Activated naive CD8-positive, alpha-beta T cell treated with anti-CD3 and anti-CD28 coated beads, Interleukin-2, amount 10 ng/mL, durations not matched to agents 7 days and 5 days (primary cell): ENCODE results near the gene ZNF426. TPM values are rescaled to one million over a fixed set of nuclear protein-coding genes. Genes with fewer than 3 reads are reported as not detected.
"Not testable (repeated sequence)": the region's sequence is repeated elsewhere in the genome, so short reads cannot be mapped to it uniquely, and the experiment has no call there.

Experiments
- ATAC-seq: fragments of 150-1000 bp; cut with Tn5 transposase; one replicate; pipeline ENCODE4 v1.10.0; 2021; ENCODE audit warnings: low read depth, moderate library complexity
- POLR2A ChIA-PET: fragments of 350-600 bp; sonication (Branson Sonifier 250); formaldehyde crosslinking; loops from one replicate; lab custom pipeline; 2021; ENCODE audit warnings: antibody characterized with exemption; lab: Charles Lee
- DNase-seq: peaks from one replicate; pipeline ENCODE4 v3.0.0; 2021
- H3K27ac Mint-ChIP-seq: one replicate; pipeline ENCODE4 v1.8.0; 2022; ENCODE audit warnings: mild to moderate bottlenecking, mixed read lengths
- H3K27me3 Mint-ChIP-seq: one replicate; pipeline ENCODE4 v1.8.0; 2022; ENCODE audit warnings: mild to moderate bottlenecking, moderate library complexity, mixed read lengths
- H3K36me3 Mint-ChIP-seq: one replicate; pipeline ENCODE4 v1.8.0; 2021; ENCODE audit warnings: mild to moderate bottlenecking, mixed read lengths
- H3K4me1 Mint-ChIP-seq: one replicate; pipeline ENCODE4 v1.8.0; 2021; ENCODE audit warnings: mixed read lengths
- H3K4me3 Mint-ChIP-seq: one replicate; pipeline ENCODE4 v1.8.0; 2022; ENCODE audit warnings: mild to moderate bottlenecking, moderate library complexity, mixed read lengths
- H3K9me3 Mint-ChIP-seq: one replicate; pipeline ENCODE4 v1.8.0; 2021; ENCODE audit warnings: mixed read lengths
- total RNA-seq, 2 experiments: library from RNA; stranded (reverse); gene quantifications; one replicate each; pipeline ENCODE4 v1.2.3, GENCODE V29; 2021

ZNF426 gene
- total RNA-seq, 2 experiments from 2014 or later: 19.1 to 19.8 TPM

- H3K36me3 Mint-ChIP-seq: peaks cover 39% of the 10 kb centered on the region
- H3K4me1 Mint-ChIP-seq, H3K27me3 Mint-ChIP-seq, DNase-seq, POLR2A ChIA-PET, ATAC-seq: not testable (repeated sequence)
- peak overlapping the region; percentile 99 for H3K27ac Mint-ChIP-seq
- peak overlapping the region; percentile 41 for H3K4me3 Mint-ChIP-seq
- H3K9me3 Mint-ChIP-seq: peaks cover 27% of the 10 kb centered on the region
Observed at GRCh38 chr19:9539921-9540320, 1.5 kb upstream of the ZNF426 start.

GRCh38 chr19:9539201-9539600 lies 756 bp upstream of the ZNF426 start:
- H3K36me3 Mint-ChIP-seq: peaks cover 46% of the 10 kb centered on the region
- H3K9me3 Mint-ChIP-seq: peaks cover 29% of the 10 kb centered on the region
- H3K27me3 Mint-ChIP-seq, ATAC-seq, DNase-seq, H3K4me1 Mint-ChIP-seq, POLR2A ChIA-PET: not testable (repeated sequence)
- H3K27ac Mint-ChIP-seq: peak overlapping the region; percentile 99
- peak overlapping the region; percentile 92 for H3K4me3 Mint-ChIP-seq

DNA sequence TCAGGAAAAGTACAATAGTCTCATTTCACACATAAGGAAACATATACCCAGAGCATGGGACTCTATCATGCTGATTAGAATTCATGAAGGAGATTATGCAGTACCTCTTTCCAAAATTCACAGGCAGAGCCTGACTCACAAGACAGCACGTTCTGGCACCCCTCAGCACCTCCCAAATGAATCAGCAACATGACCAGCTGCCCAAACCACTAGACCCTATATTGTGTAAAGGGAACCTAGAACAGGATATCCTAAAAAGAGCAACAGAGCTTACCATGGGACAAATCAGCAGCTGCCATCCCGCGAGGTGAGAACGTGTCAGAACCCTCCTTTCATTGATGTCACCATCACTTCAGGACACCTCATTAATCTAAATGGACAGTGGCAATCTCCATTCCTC lies 2.5 kb downstream of the ZNF426 start:
- POLR2A ChIA-PET: interaction anchor here (0.7 kb wide), 1 partner anchor 252 kb away, joined by 3 read pairs; no protein-coding TSS in a partner anchor
- H3K27ac Mint-ChIP-seq: no peak overlapping the region
- H3K4me1 Mint-ChIP-seq: peaks cover 7% of the 10 kb centered on the region
- peaks cover 40% of the 10 kb centered on the region for H3K9me3 Mint-ChIP-seq
- no peak overlapping the region for H3K4me3 Mint-ChIP-seq
- DNase-seq (no peak), ATAC-seq (no peak)
- H3K27me3 Mint-ChIP-seq: no peaks in the 10 kb centered on the region
- peaks cover 74% of the 10 kb centered on the region for H3K36me3 Mint-ChIP-seq

- POLR2A ChIA-PET: no interaction called here
- no peak for ATAC-seq
- H3K4me3 Mint-ChIP-seq: no peak overlapping the region
- no peak overlapping the region for H3K27ac Mint-ChIP-seq
- no peaks in the 10 kb centered on the region for H3K4me1 Mint-ChIP-seq
- H3K9me3 Mint-ChIP-seq: peaks cover 46% of the 10 kb centered on the region
- no peaks in the 10 kb centered on the region for H3K27me3 Mint-ChIP-seq
- peaks cover 91% of the 10 kb centered on the region for H3K36me3 Mint-ChIP-seq
- DNase-seq: no peak
Observed at GRCh38 chr19:9531933-9532332, 6.5 kb downstream of the ZNF426 start.

DNA sequence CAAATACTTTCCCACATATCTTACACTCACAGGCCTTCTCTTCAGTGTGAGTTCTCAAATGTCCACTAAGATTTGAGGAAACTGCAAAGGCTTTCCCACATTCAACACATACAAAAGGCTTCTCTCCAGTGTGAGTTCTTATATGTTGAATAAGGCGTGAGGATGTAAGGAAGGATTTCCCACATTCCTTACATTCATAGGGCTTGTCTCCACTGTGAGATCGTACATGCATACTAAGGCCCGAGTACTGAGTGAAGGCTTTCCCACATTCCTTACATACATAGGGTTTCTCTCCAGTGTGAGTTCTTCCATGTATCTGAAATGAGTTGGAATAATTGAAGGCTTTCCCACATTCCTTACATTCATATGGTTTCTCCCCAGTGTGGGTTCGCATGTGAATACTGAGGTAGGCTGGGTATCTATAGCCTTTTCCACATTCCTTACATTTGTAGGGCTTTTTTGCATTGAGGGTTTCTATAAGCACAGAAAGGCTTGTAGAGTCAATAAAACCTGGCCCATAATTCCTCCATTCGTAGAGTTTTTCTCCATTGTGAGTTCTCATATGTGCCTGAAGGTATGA lies 9.6 kb downstream of the ZNF426 start:
- H3K36me3 Mint-ChIP-seq: peaks cover 83% of the 10 kb centered on the region
- no peak overlapping the region for H3K27ac Mint-ChIP-seq
- H3K4me1 Mint-ChIP-seq: no peaks in the 10 kb centered on the region
- ATAC-seq: no peak
- no peak for DNase-seq
- H3K9me3 Mint-ChIP-seq: peaks cover 45% of the 10 kb centered on the region
- no peaks in the 10 kb centered on the region for H3K27me3 Mint-ChIP-seq
- POLR2A ChIA-PET: no interaction called here
- H3K4me3 Mint-ChIP-seq: no peak overlapping the region

DNA sequence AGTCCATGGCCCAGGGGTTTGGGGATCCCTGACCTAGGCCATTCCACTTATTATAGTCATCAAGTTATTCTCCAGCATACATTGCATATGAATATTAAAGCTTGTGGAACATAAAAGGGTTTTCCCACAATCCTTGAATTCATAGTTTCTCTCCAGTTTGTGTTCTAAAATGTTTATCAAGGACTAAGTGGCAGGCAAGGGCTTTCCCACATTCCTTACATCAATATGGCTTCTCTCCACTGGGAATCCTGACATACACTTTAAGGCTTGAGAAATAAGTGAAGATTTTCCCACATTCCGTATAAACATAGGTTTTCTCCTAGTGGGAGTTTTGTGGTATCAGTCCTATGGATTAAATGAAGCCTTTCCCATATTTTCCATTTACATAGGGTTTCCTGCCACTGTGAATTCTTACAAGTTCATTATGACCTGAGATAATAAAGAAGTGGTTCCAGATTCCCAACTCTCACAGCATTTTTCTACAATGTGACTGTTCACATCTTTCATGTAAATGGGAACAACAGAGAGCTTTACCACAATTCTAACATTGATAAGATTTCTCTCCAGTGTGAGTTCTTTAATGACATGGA lies 14.5 kb downstream of the ZNF426 start:
- H3K36me3 Mint-ChIP-seq: peaks cover 45% of the 10 kb centered on the region
- DNase-seq: no peak
- H3K4me1 Mint-ChIP-seq: no peaks in the 10 kb centered on the region
- peaks cover 38% of the 10 kb centered on the region for H3K9me3 Mint-ChIP-seq
- ATAC-seq: no peak
- POLR2A ChIA-PET: interaction anchor here (0.6 kb wide), 1 partner anchor 118 kb away, joined by 4 read pairs; no protein-coding TSS in a partner anchor
- H3K27me3 Mint-ChIP-seq: no peaks in the 10 kb centered on the region
- H3K27ac Mint-ChIP-seq: no peak overlapping the region
- H3K4me3 Mint-ChIP-seq: no peak overlapping the region

DNA sequence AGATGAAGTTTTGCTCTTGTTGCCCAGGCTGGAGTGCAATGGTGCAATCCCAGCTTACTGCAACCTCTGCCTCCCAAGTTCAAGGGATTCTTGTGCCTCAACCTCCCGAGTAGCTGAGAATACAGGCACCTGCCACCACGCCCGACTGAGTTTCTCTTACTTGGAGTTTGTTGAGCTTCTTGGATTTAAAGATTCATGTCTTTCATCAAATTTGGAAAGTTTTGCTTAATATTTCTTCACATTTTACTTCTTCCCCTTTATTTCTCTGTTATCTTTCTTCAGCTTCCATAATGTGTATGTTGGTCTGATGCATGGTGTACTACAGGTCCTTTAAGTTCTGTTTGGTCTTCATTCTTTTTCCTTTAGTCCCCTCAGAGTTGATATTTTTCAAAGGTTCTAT lies 31.2 kb downstream of the ZNF426 start:
- POLR2A ChIA-PET: no interaction called here
- no peak for DNase-seq
- no peaks in the 10 kb centered on the region for H3K27me3 Mint-ChIP-seq
- no peak overlapping the region for H3K4me3 Mint-ChIP-seq
- ATAC-seq: no peak
- peaks cover 38% of the 10 kb centered on the region for H3K9me3 Mint-ChIP-seq
- H3K4me1 Mint-ChIP-seq: no peaks in the 10 kb centered on the region
- H3K36me3 Mint-ChIP-seq: peaks cover 2% of the 10 kb centered on the region
- no peak overlapping the region for H3K27ac Mint-ChIP-seq

DNA sequence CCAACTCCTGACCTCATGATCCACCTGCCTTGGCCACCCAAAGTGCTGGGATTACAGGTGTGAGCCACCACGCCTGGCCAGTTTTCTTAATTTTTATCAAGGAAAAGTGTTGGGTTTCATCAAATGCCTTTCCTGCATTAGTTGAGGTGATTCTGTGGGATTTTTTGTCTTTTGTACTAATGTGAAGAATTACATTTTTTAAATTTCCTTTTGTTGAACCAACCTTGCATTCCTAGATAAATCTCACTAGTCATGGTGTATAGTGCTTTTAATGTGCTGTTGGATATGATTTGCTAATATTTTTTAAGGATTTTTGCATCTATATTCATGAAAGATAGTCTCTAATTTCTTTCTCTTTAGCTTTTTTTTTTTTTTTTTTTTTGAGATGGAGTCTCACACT lies 37.6 kb downstream of the ZNF426 start:
- peaks cover 2% of the 10 kb centered on the region for H3K36me3 Mint-ChIP-seq
- H3K4me1 Mint-ChIP-seq: peaks cover 7% of the 10 kb centered on the region
- no peak overlapping the region for H3K4me3 Mint-ChIP-seq
- DNase-seq (no peak), ATAC-seq (no peak)
- H3K27me3 Mint-ChIP-seq: no peaks in the 10 kb centered on the region
- H3K9me3 Mint-ChIP-seq: peaks cover 30% of the 10 kb centered on the region
- POLR2A ChIA-PET: interaction anchor here (0.6 kb wide), 1 partner anchor 610 kb away, joined by 5 read pairs; no protein-coding TSS in a partner anchor
- no peak overlapping the region for H3K27ac Mint-ChIP-seq

- Mint-ChIP-seq H3K27me3 (no peaks in the 10 kb centered on the region), H3K4me1 (peaks cover 7% of the 10 kb centered on the region), H3K27ac (peak within 1 kb of the TSS; percentile 78), H3K9me3 (peaks cover 28% of the 10 kb centered on the region), H3K36me3 (peaks cover 2% of the 10 kb centered on the region), H3K4me3 (peak within 1 kb of the TSS; percentile 72)
- POLR2A ChIA-PET: no interaction called here
- ATAC-seq (no peak), DNase-seq (peak; percentile 51)
Observed at GRCh38 chr19:9498183-9498902, 40.1 kb downstream of the ZNF426 start, which contains the start of gene ZNF560. ZNF560 (minus strand) TSS chr19:9498616; CDS start chr19:9475313, 23,303 bp downstream.

DNA sequence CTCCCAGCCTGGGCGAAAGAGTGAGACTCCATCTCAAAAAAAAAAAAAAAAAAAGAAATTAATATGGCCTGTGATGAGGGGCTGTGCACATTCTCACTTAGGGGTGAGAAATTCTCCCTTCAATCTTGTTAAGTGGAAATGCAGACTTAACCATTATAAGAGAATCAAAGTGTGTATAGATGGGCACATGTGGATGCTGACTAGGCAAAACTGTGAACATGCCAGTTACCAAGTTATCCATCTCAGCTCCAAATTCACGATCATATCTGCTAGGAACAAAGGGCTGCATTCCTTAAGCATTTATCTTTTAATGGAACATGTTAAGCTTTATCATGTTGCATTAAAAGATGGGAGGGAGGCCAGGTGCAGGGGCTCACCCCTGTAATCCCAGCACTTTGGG lies 44.3 kb downstream of the ZNF426 start:
- peaks cover 2% of the 10 kb centered on the region for H3K36me3 Mint-ChIP-seq
- ATAC-seq (no peak), DNase-seq (no peak)
- H3K27ac Mint-ChIP-seq: no peak overlapping the region
- H3K27me3 Mint-ChIP-seq: no peaks in the 10 kb centered on the region
- H3K4me1 Mint-ChIP-seq: peaks cover 7% of the 10 kb centered on the region
- peaks cover 29% of the 10 kb centered on the region for H3K9me3 Mint-ChIP-seq
- no peak overlapping the region for H3K4me3 Mint-ChIP-seq
- POLR2A ChIA-PET: no interaction called here

GRCh38 chr19:9487016-9487415 lies 51.4 kb downstream of the ZNF426 start:
- peaks cover 35% of the 10 kb centered on the region for H3K9me3 Mint-ChIP-seq
- H3K27me3 Mint-ChIP-seq: no peaks in the 10 kb centered on the region
- DNase-seq (no peak), ATAC-seq (no peak)
- H3K36me3 Mint-ChIP-seq: no peaks in the 10 kb centered on the region
- H3K4me3 Mint-ChIP-seq: no peak overlapping the region
- no peaks in the 10 kb centered on the region for H3K4me1 Mint-ChIP-seq
- no peak overlapping the region for H3K27ac Mint-ChIP-seq
- POLR2A ChIA-PET: no interaction called here

GRCh38 chr19:9485140-9485539 lies 53.3 kb downstream of the ZNF426 start:
- H3K27ac Mint-ChIP-seq: no peak overlapping the region

GRCh38 chr19:9474975-9475374 lies 63.5 kb downstream of the ZNF426 start:
- ATAC-seq (no peak), DNase-seq (no peak)
- Mint-ChIP-seq H3K27me3 (no peaks in the 10 kb centered on the region), H3K4me3 (no peak overlapping the region), H3K27ac (no peak overlapping the region), H3K9me3 (peaks cover 32% of the 10 kb centered on the region), H3K4me1 (no peaks in the 10 kb centered on the region), H3K36me3 (no peaks in the 10 kb centered on the region)
- POLR2A ChIA-PET: no interaction called here

More at GRCh38 chr19:9485140-9485539, 53.3 kb downstream of the ZNF426 start:
- Mint-ChIP-seq H3K4me1 (no peaks in the 10 kb centered on the region), H3K4me3 (no peak overlapping the region), H3K27me3 (no peaks in the 10 kb centered on the region), H3K36me3 (no peaks in the 10 kb centered on the region), H3K9me3 (peaks cover 36% of the 10 kb centered on the region)
- ATAC-seq (no peak), DNase-seq (no peak)
- POLR2A ChIA-PET: no interaction called here
